Thymus (tissue), 11 donors: ENCODE results near the gene DNAI1. TPM values are rescaled to one million over a fixed set of nuclear protein-coding genes. Genes with fewer than 3 reads are reported as not detected.

Source experiments
- DNase-seq, 9 donors: peaks; one replicate each; pipeline ENCODE4 v3.0.0-alpha.2; 2013; ENCODE audit warnings: low spot score in 9 of 9, low read depth in 6 of 9, missing footprints in 1 of 9
- H3K27ac ChIP-seq, 2 donors: one replicate each; pipeline ENCODE4 v1.5.1; 2013; ENCODE audit warnings: control low read depth in 1 of 2, low read depth in 1 of 2, low read length in 1 of 2, mild to moderate bottlenecking in 1 of 2, moderate library complexity in 1 of 2
- H3K27me3 ChIP-seq, 2 donors: one replicate each; pipeline ENCODE4 v1.5.1; 2013; ENCODE audit warnings: low read length in 1 of 2; ENCODE audit not compliant: control insufficient read depth in 2 of 2, insufficient read depth in 1 of 2
- H3K36me3 ChIP-seq, 2 donors: one replicate each; pipeline ENCODE4 v1.5.1; 2013; ENCODE audit warnings: low read length in 1 of 2, mild to moderate bottlenecking in 1 of 2, moderate library complexity in 1 of 2; ENCODE audit not compliant: control insufficient read depth in 2 of 2, insufficient read depth in 2 of 2
- H3K4me1 ChIP-seq, 2 donors: one replicate each; pipeline ENCODE4 v1.5.1; 2013; ENCODE audit warnings: low read length in 2 of 2; ENCODE audit not compliant: control insufficient read depth in 2 of 2, insufficient read depth in 2 of 2
- H3K4me3 ChIP-seq, 2 donors: one replicate each; pipeline ENCODE4 v1.5.1; 2013; ENCODE audit warnings: low read length in 2 of 2, control low read depth in 1 of 2, mild to moderate bottlenecking in 1 of 2
- H3K9me3 ChIP-seq, 2 donors: one replicate each; pipeline ENCODE4 v1.5.1; 2013; ENCODE audit warnings: low read length in 1 of 2, mild to moderate bottlenecking in 1 of 2; ENCODE audit not compliant: control insufficient read depth in 2 of 2, insufficient read depth in 1 of 2
- WGBS: extraction: QIAGEN DNeasy Blood & Tissue Kit; methylation state at CpG from one replicate; pipeline ENCODE4 v1.1.7; 2013; 5-methylcytosine and 5-hydroxymethylcytosine counted together
- polyA plus RNA-seq: library from polyadenylated mRNA; stranded (reverse); fragments of 200-250 nt; gene quantifications from one replicate; pipeline ENCODE4 v1.2.3, GENCODE V29; 2013
- total RNA-seq: library from RNA; stranded (reverse); fragments of 120-200 nt; gene quantifications from one replicate; pipeline ENCODE4 v1.2.4, GENCODE V29; 2013
- donor health status: healthy.

The DNAI1 gene
- total and polyA plus RNA-seq, 2 donors, result 0.38 to 0.75 TPM

GRCh38 chr9:34446468-34446891 is 12.1 kb upstream of the DNAI1 start:
- H3K36me3 ChIP-seq, result no peaks in the 10 kb centered on the region
- DNase-seq, result no peak
- no peak overlapping the region for H3K27ac ChIP-seq
- H3K4me1 ChIP-seq, result no peaks in the 10 kb centered on the region
- H3K4me3 ChIP-seq, result no peak overlapping the region
- H3K9me3 ChIP-seq, result no peaks in the 10 kb centered on the region
- H3K27me3 ChIP-seq, result no peaks in the 10 kb centered on the region

- no peaks in the 10 kb centered on the region for H3K4me1 ChIP-seq
- no peak overlapping the region for H3K4me3 ChIP-seq
- DNase-seq, result no peak
- H3K9me3 ChIP-seq, result no peaks in the 10 kb centered on the region
- H3K27me3 ChIP-seq, result no peaks in the 10 kb centered on the region
- WGBS, result 97% methylated on average over 1 of the region's 1 CpG
- H3K36me3 ChIP-seq, result no peaks in the 10 kb centered on the region
- no peak overlapping the region for H3K27ac ChIP-seq
Measured at GRCh38 chr9:34446951-34447350, 11.7 kb upstream of the DNAI1 start.

DNA sequence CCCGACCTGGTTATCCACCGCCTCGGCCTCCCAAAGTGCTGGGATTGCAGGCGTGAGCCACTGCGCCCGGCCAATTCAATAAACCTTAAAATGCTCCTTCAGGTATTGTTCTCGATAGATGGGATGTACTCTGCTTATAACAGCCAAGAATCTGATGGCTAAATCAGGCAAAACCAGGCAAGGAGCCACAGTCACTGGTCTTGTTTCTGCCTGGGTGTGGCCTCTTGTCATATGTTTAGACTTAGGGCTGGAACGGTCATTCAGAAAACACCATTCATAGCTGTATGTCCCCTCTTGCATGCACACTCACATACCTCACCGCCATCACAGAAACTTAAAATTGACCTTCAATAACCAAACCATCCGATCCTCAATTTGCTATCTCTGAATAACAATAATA is 8.0 kb upstream of the DNAI1 start:
- H3K4me1 ChIP-seq, result no peaks in the 10 kb centered on the region
- WGBS, result 91% methylated on average over 10 of the region's 10 CpGs
- H3K27ac ChIP-seq, result no peak overlapping the region
- no peaks in the 10 kb centered on the region for H3K9me3 ChIP-seq
- no peak overlapping the region for H3K4me3 ChIP-seq
- H3K27me3 ChIP-seq, result no peaks in the 10 kb centered on the region
- no peaks in the 10 kb centered on the region for H3K36me3 ChIP-seq
- no peak for DNase-seq

GRCh38 chr9:34451135-34451534 is 7.5 kb upstream of the DNAI1 start:
- no peak overlapping the region for H3K27ac ChIP-seq
- H3K4me3 ChIP-seq, result no peak overlapping the region
- H3K27me3 ChIP-seq, result no peaks in the 10 kb centered on the region
- WGBS, result 93% methylated on average over 2 of the region's 2 CpGs
- DNase-seq, result no peak
- peaks cover 0 to 5% of the 10 kb centered on the region in 2 donors for H3K4me1 ChIP-seq
- no peaks in the 10 kb centered on the region for H3K36me3 ChIP-seq
- no peaks in the 10 kb centered on the region for H3K9me3 ChIP-seq

DNA sequence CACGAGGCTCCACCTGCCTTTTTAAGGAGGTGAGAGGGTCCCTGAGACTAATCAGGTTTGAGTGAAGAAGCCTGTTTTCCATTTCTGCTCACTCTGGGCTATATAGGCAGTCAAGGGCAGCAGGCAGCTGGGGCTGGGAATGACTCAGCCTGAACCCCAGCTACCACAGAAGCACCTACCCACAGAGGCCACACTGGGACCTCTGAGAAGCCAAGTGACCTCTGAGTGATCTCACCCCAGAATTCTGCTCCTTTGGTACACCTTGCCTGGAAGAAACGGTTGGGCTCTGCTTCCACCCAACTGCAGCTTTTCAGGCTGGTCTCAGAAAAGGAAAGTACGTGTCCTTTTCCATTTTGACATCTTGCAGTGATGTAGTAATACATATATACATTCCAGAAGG is 7.1 kb upstream of the DNAI1 start:
- Histone ChIP-seq H3K9me3 (no peaks in the 10 kb centered on the region), H3K36me3 (no peaks in the 10 kb centered on the region), H3K4me1 (peaks cover 4 to 7% of the 10 kb centered on the region in 2 donors), H3K4me3 (no peak overlapping the region), H3K27ac (no peak overlapping the region), H3K27me3 (peaks cover 0 to 1% of the 10 kb centered on the region in 2 donors)
- 87% methylated on average over 3 of the region's 3 CpGs for WGBS
- no peak for DNase-seq

GRCh38 chr9:34452568-34452967 is 6.0 kb upstream of the DNAI1 start:
- no peaks in the 10 kb centered on the region for H3K9me3 ChIP-seq
- H3K4me1 ChIP-seq, result peaks cover 14% of the 10 kb centered on the region in 2 donors
- H3K36me3 ChIP-seq, result no peaks in the 10 kb centered on the region
- no peak overlapping the region for H3K27ac ChIP-seq
- no peak overlapping the region for H3K4me3 ChIP-seq
- 97% methylated on average over 2 of the region's 2 CpGs for WGBS
- peaks cover 0 to 11% of the 10 kb centered on the region in 2 donors for H3K27me3 ChIP-seq
- no peak for DNase-seq

DNA sequence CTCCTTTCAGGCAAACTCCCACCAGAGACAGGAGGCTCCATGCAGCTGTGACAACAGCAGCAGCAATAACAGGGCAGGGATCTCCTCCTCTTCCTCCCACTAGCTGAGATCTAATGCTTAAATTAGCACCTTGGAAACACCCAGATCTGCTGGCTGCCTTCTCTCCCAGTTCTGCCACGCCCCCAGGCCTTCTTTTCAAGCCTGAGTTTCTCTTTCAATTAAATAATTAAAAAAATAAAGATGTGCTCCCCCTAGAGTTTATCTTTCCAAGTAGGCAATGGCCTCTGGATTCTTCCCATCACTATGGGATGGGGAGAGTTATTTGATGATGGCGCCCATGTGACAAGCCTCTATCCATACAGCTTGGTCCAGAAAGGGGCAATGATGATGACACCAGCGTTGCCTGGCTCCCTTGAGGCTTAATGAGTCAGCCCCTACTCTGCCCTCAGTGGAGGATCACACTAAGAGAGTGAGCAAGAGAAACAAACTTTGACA is 4.0 kb upstream of the DNAI1 start:
- WGBS, result 97% methylated on average over 3 of the region's 3 CpGs
- H3K27ac ChIP-seq, result no peak overlapping the region
- peaks cover 3 to 25% of the 10 kb centered on the region in 2 donors for H3K27me3 ChIP-seq
- DNase-seq, result no peak
- no peak overlapping the region for H3K4me3 ChIP-seq
- no peaks in the 10 kb centered on the region for H3K36me3 ChIP-seq
- no peaks in the 10 kb centered on the region for H3K9me3 ChIP-seq
- peaks cover 14 to 21% of the 10 kb centered on the region in 2 donors for H3K4me1 ChIP-seq

DNA sequence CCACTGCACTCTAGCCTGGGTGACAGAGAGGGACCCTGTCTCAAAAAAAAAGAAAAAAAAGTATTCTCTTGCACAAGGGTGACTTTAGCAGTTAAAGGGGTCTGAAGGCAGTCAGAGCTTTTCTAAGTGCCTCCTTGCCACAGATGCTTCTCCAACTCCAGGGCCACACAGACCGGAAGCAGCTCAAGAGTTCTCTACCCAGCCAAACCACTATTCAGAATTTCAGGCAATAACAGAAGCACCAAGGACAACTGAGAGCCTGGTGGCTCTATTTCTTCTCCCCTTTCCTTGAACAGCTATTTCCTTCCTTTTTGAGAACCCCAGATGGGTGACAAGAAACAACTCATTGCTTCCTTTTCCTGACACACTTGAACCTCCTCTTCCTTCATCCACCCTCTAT is 2.5 kb upstream of the DNAI1 start:
- Histone ChIP-seq H3K9me3 (no peaks in the 10 kb centered on the region), H3K27me3 (peaks cover 4 to 32% of the 10 kb centered on the region in 2 donors), H3K27ac (no peak overlapping the region), H3K4me1 (peaks cover 14 to 21% of the 10 kb centered on the region in 2 donors), H3K36me3 (no peaks in the 10 kb centered on the region), H3K4me3 (no peak overlapping the region)
- peak in 1 of 9 donors; percentile 14 for DNase-seq
- 23% methylated on average over 1 of the region's 1 CpG for WGBS

DNA sequence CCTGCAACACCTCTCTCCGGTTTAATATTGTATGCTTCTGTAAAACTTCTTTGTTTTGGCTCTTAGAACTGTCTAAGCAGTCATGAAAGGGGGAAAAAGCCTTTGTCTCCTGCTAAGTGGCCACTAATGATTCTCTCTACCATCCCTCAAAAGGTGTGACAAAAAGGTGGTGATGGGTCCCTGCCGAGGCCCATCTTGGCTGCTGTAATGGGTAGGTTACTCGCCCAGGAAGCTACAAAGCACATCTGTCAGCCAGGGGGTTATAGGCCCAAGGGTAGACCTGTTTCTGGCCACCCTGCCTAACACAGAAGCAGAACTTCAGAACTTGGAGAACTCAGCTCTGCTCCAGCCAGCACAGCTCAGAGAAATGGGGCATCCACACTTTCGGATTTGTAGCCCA is 1.9 kb upstream of the DNAI1 start:
- WGBS, result 93% methylated on average over 4 of the region's 4 CpGs
- H3K27ac ChIP-seq, result no peak overlapping the region
- H3K4me3 ChIP-seq, result no peak overlapping the region
- no peak for DNase-seq
- H3K9me3 ChIP-seq, result no peaks in the 10 kb centered on the region
- no peaks in the 10 kb centered on the region for H3K36me3 ChIP-seq
- peaks cover 4 to 34% of the 10 kb centered on the region in 2 donors for H3K27me3 ChIP-seq
- peaks cover 14 to 21% of the 10 kb centered on the region in 2 donors for H3K4me1 ChIP-seq
